HepG2 (cell line): ENCODE measurements around the gene NRSN2. TPM values are rescaled to one million over a fixed set of nuclear protein-coding genes. Genes with fewer than 3 reads are reported as not detected.
A peak's percentile ranks its signal among the peaks of the same experiment; 100 is the strongest.

Experiments used
- CREB1 ChIP-seq, 2 experiments: fragments of 450-650 bp in 1 of 2; IDR thresholded peaks; 2 replicates each; pipeline ENCODE4 v1.6.1; 2016 to 2017; ENCODE audit warnings: control low read depth in 1 of 2, mild to moderate bottlenecking in 1 of 2, missing compliant biosample characterization in 1 of 2, missing genetic modification characterization in 1 of 2
- KDM6A ChIP-seq: IDR thresholded peaks from 2 replicates; pipeline ENCODE4 v1.6.1; 2016; ENCODE audit warnings: low read depth
- MIER2 ChIP-seq: IDR thresholded peaks from 2 replicates; pipeline ENCODE4 v1.6.1; 2016; ENCODE audit warnings: missing biosample characterization, missing genetic modification reagents
- PAX8 ChIP-seq: sonication (generic); formaldehyde crosslinking; IDR thresholded peaks from 2 replicates; pipeline ENCODE4 v1.8.0; 2022; ENCODE audit warnings: mild to moderate bottlenecking, missing genetic modification reagents, borderline replicate concordance
- PITX1 ChIP-seq: sonication (generic); formaldehyde crosslinking; IDR thresholded peaks from 2 replicates; pipeline ENCODE4 v1.5.1; 2020; ENCODE audit warnings: mild to moderate bottlenecking, missing genetic modification reagents
- RARA ChIP-seq: IDR thresholded peaks from 2 replicates; pipeline ENCODE4 v1.6.1; 2016; ENCODE audit warnings: missing genetic modification reagents, missing compliant biosample characterization
- SP4 ChIP-seq: sonication (generic); formaldehyde crosslinking; IDR thresholded peaks from 2 replicates; pipeline ENCODE4 v1.8.1; 2023; ENCODE audit warnings: mild to moderate bottlenecking, missing genetic modification reagents
- ZNF850 ChIP-seq: sonication (generic); formaldehyde crosslinking; conservative IDR thresholded peaks from 2 replicates; pipeline ENCODE4 v1.9.0; 2021; ENCODE audit warnings: mild to moderate bottlenecking, missing genetic modification reagents
- ZNF883 ChIP-seq: sonication (generic); formaldehyde crosslinking; IDR thresholded peaks from 2 replicates; pipeline ENCODE4 v1.5.1; 2020; ENCODE audit warnings: mild to moderate bottlenecking, missing genetic modification reagents; ENCODE audit errors: not compliant biosample characterization
- ZSCAN31 ChIP-seq: sonication (generic); formaldehyde crosslinking; IDR thresholded peaks from 2 replicates; pipeline ENCODE4 v1.5.0; 2020; ENCODE audit warnings: low read depth, mild to moderate bottlenecking, missing genetic modification reagents
- polyA plus RNA-seq, 8 experiments: library from polyadenylated mRNA; depleted of rRNA in 3 of 8; stranded (reverse) in 7 of 8; unstranded in 1 of 8; fragments of >200 nt; fragmentation: Illumina TruSeq in 4 of 8; extraction: Trizol in 4 of 8; gene quantifications; 2 replicates each; pipeline versions ENCODE4 v1.2.1 to v1.2.3, GENCODE V29; 2011 to 2016; ENCODE audit warnings: low read depth in 4 of 8, missing spikeins in 1 of 8, mixed read lengths in 1 of 8; ENCODE audit not compliant: insufficient read depth in 1 of 8
- total RNA-seq, 5 experiments: library from RNA; depleted of rRNA; stranded (reverse); fragments of >200 nt; fragmentation: Illumina TruSeq; extraction: Trizol; gene quantifications; 2 replicates each; pipeline ENCODE4 v1.2.3, GENCODE V29; 2016; ENCODE audit warnings: low read depth in 1 of 5
- TF ChIP-seq, protein P1 (sequence below): sonication (generic); formaldehyde crosslinking; IDR thresholded peaks from 2 replicates; pipeline ENCODE4 v1.4.0; 2020; ENCODE audit warnings: missing genetic modification reagents, borderline replicate concordance
- TF ChIP-seq, protein P2 (sequence below): sonication (generic); formaldehyde crosslinking; IDR thresholded peaks from 2 replicates; pipeline ENCODE4 v1.4.0; 2020; ENCODE audit warnings: missing genetic modification reagents
- TF ChIP-seq, protein P3 (sequence below): sonication (generic); formaldehyde crosslinking; IDR thresholded peaks from 2 replicates; pipeline ENCODE4 v1.5.0; 2020; ENCODE audit warnings: mild to moderate bottlenecking, missing genetic modification reagents
- TF ChIP-seq, protein P4 (sequence below): sonication (generic); formaldehyde crosslinking; IDR thresholded peaks from 2 replicates; pipeline ENCODE4 v1.8.0; 2022; ENCODE audit warnings: mild to moderate bottlenecking, missing genetic modification reagents
- TF ChIP-seq, protein P5 (sequence below): sonication (generic); formaldehyde crosslinking; IDR thresholded peaks from 2 replicates; pipeline ENCODE4 v1.8.0; 2022; ENCODE audit warnings: low read depth, missing genetic modification reagents
- TF ChIP-seq, protein P6 (sequence below): sonication (generic); formaldehyde crosslinking; IDR thresholded peaks from 2 replicates; pipeline ENCODE4 v1.8.1; 2023; ENCODE audit warnings: mild to moderate bottlenecking, inconsistent platforms, moderate library complexity, missing genetic modification reagents, borderline replicate concordance

NRSN2 gene
- total and polyA plus RNA-seq, 2 of the 13 experiments (the other 11 are each of a cell fraction or from before 2014, with no cell fraction given), result 32.3 to 49.4 TPM

DNA sequence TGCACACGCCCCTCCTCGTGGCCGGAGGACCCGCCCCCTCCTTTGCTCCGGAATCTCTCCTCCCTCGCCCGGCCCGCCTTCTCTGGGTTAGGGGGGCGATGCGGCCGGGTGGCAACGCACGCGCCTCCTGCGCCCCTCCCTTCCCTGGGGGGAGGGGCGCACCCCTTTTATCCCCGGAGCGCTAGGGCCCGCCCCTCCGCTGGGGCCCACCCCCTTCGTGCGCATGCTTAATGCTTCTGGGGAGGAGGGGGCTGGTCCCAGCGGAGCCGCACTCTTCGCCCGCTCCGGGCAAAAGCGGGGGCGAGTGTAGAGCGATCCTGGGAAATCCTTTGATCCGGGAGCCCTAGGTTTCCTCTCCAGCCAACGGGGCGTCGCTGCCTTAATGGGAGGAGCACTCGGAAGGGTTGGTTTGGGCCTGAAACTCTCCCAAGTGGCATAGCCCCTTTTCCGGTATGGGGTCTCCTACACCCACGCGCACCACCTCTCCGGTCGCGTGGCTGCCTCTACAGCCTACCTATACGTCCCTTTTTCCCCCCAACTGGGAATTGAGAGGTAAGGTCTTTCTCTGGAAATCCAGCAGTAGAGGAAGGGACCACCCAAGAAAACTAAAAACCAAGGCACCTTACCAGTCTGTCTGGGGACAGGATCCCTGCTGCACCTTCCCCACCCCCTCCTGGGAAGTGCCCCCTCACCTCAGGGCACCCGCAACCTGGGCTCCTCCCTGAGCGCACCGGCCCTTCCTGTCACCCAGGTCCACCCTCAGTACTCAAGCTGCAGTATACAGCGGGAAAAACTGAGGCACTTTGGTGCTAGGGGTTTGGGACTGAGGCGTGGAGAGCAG is 19.5 kb upstream of the NRSN2 start (continued):
- TF ChIP-seq, protein P1, sequence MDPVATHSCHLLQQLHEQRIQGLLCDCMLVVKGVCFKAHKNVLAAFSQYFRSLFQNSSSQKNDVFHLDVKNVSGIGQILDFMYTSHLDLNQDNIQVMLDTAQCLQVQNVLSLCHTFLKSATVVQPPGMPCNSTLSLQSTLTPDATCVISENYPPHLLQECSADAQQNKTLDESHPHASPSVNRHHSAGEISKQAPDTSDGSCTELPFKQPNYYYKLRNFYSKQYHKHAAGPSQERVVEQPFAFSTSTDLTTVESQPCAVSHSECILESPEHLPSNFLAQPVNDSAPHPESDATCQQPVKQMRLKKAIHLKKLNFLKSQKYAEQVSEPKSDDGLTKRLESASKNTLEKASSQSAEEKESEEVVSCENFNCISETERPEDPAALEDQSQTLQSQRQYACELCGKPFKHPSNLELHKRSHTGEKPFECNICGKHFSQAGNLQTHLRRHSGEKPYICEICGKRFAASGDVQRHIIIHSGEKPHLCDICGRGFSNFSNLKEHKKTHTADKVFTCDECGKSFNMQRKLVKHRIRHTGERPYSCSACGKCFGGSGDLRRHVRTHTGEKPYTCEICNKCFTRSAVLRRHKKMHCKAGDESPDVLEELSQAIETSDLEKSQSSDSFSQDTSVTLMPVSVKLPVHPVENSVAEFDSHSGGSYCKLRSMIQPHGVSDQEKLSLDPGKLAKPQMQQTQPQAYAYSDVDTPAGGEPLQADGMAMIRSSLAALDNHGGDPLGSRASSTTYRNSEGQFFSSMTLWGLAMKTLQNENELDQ (CRISPR knock-in tag), result no peak
- TF ChIP-seq ZNF850 (0 out of 2 replicates have a peak, but pooled peaks have one; percentile 6), PITX1 (peak; percentile 77; the same call in 1 of the 2 replicates), SP4 (CRISPR knock-in tag) (peak; percentile 94), CREB1 (IDR thresholded peaks at IDR 0.05) (peak; percentile 78), CREB1 (CRISPR knock-in tag; IDR thresholded peaks at IDR 0.05) (no peak), RARA (peak; percentile 6; the same call in 1 of the 2 replicates), ZNF883 (CRISPR knock-in tag) (no peak), ZSCAN31 (no peak), MIER2 (peak; percentile 74), PAX8 (CRISPR knock-in tag) (0 out of 2 replicates have a peak, but pooled peaks have one; percentile 45), KDM6A (CRISPR knock-in tag) (no peak)
- TF ChIP-seq, protein P2, sequence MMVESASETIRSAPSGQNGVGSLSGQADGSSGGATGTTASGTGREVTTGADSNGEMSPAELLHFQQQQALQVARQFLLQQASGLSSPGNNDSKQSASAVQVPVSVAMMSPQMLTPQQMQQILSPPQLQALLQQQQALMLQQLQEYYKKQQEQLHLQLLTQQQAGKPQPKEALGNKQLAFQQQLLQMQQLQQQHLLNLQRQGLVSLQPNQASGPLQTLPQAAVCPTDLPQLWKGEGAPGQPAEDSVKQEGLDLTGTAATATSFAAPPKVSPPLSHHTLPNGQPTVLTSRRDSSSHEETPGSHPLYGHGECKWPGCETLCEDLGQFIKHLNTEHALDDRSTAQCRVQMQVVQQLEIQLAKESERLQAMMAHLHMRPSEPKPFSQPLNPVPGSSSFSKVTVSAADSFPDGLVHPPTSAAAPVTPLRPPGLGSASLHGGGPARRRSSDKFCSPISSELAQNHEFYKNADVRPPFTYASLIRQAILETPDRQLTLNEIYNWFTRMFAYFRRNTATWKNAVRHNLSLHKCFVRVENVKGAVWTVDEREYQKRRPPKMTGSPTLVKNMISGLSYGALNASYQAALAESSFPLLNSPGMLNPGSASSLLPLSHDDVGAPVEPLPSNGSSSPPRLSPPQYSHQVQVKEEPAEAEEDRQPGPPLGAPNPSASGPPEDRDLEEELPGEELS (CRISPR knock-in tag), result no peak
- TF ChIP-seq, protein P3, sequence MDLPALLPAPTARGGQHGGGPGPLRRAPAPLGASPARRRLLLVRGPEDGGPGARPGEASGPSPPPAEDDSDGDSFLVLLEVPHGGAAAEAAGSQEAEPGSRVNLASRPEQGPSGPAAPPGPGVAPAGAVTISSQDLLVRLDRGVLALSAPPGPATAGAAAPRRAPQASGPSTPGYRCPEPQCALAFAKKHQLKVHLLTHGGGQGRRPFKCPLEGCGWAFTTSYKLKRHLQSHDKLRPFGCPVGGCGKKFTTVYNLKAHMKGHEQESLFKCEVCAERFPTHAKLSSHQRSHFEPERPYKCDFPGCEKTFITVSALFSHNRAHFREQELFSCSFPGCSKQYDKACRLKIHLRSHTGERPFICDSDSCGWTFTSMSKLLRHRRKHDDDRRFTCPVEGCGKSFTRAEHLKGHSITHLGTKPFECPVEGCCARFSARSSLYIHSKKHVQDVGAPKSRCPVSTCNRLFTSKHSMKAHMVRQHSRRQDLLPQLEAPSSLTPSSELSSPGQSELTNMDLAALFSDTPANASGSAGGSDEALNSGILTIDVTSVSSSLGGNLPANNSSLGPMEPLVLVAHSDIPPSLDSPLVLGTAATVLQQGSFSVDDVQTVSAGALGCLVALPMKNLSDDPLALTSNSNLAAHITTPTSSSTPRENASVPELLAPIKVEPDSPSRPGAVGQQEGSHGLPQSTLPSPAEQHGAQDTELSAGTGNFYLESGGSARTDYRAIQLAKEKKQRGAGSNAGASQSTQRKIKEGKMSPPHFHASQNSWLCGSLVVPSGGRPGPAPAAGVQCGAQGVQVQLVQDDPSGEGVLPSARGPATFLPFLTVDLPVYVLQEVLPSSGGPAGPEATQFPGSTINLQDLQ (CRISPR knock-in tag), result no peak
- TF ChIP-seq, protein P4, sequence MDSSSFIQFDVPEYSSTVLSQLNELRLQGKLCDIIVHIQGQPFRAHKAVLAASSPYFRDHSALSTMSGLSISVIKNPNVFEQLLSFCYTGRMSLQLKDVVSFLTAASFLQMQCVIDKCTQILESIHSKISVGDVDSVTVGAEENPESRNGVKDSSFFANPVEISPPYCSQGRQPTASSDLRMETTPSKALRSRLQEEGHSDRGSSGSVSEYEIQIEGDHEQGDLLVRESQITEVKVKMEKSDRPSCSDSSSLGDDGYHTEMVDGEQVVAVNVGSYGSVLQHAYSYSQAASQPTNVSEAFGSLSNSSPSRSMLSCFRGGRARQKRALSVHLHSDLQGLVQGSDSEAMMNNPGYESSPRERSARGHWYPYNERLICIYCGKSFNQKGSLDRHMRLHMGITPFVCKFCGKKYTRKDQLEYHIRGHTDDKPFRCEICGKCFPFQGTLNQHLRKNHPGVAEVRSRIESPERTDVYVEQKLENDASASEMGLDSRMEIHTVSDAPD (CRISPR knock-in tag), result no peak
- TF ChIP-seq, protein P5, sequence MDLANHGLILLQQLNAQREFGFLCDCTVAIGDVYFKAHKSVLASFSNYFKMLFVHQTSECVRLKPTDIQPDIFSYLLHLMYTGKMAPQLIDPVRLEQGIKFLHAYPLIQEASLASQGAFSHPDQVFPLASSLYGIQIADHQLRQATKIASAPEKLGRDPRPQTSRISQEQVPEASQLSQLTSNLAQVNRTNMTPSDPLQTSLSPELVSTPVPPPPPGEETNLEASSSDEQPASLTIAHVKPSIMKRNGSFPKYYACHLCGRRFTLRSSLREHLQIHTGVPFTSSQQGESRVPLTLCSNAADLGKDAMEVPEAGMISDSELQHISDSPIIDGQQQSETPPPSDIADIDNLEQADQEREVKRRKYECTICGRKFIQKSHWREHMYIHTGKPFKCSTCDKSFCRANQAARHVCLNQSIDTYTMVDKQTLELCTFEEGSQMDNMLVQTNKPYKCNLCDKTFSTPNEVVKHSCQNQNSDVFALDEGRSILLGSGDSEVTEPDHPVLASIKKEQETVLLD, result peak; percentile 83
- TF ChIP-seq, protein P6, sequence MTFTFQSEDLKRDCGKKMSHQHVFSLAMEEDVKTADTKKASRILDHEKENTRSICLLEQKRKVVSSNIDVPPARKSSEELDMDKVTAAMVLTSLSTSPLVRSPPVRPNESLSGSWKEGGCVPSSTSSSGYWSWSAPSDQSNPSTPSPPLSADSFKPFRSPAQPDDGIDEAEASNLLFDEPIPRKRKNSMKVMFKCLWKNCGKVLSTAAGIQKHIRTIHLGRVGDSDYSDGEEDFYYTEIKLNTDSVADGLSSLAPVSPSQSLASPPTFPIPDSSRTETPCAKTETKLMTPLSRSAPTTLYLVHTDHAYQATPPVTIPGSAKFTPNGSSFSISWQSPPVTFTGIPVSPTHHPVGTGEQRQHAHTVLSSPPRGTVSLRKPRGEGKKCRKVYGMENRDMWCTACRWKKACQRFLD (CRISPR knock-in tag), result no peak
